ENCODE measurements around the gene SDHA. TPM values are rescaled to one million over a fixed set of nuclear protein-coding genes. Genes with fewer than 3 reads are reported as not detected.

SDHA gene
- total and polyA plus RNA-seq, 2 of the 13 experiments (the other 11 are each of a cell fraction or from before 2014, with no cell fraction given), result 185 to 240 TPM

GRCh38 chr5:188488-189481 lies 29.3 kb upstream of the SDHA start (continued):
- TF ChIP-seq ATF7-NPFF (CRISPR knock-in tag; IDR thresholded peaks at IDR 0.05; ENCODE audit: low read depth) (no peak), ZNF792 (CRISPR knock-in tag; IDR thresholded peaks at IDR 0.05) (no peak), NFKBIZ (CRISPR knock-in tag; IDR thresholded peaks at IDR 0.05) (no peak), POGK (CRISPR knock-in tag; conservative IDR thresholded peaks at IDR 0.05) (0 out of 2 replicates have a peak, but pooled peaks have one; percentile 31), MEIS2 (CRISPR knock-in tag; IDR thresholded peaks at IDR 0.05) (no peak), KLF13 (CRISPR knock-in tag; IDR thresholded peaks at IDR 0.05) (no peak), ATRX (CRISPR knock-in tag; IDR thresholded peaks at IDR 0.05; ENCODE audit: borderline replicate concordance) (no peak), ZFX (CRISPR knock-in tag; IDR thresholded peaks at IDR 0.05; ENCODE audit: low read depth) (peak; percentile 80), USF2 (IDR thresholded peaks at IDR 0.05; ENCODE audit: low read depth, low read length) (no peak), USF2 (CRISPR knock-in tag; IDR thresholded peaks at IDR 0.05; ENCODE audit: borderline replicate concordance) (no peak), ZNF3 (CRISPR knock-in tag; IDR thresholded peaks at IDR 0.05) (no peak), ZBTB46 (CRISPR knock-in tag; IDR thresholded peaks at IDR 0.05; ENCODE audit: borderline replicate concordance) (no peak), RFXANK (CRISPR knock-in tag; IDR thresholded peaks at IDR 0.05) (no peak), CC2D1A (CRISPR knock-in tag; IDR thresholded peaks at IDR 0.05) (no peak), ETV5 (CRISPR knock-in tag; IDR thresholded peaks at IDR 0.05; ENCODE audit: borderline replicate concordance) (peak; percentile 36; the same call in 1 of the 2 replicates), BRD4 (CRISPR knock-in tag; IDR thresholded peaks at IDR 0.05) (no peak), NPAS2 (CRISPR knock-in tag; IDR thresholded peaks at IDR 0.05; ENCODE audit: borderline replicate concordance) (no peak), MYNN (CRISPR knock-in tag; IDR thresholded peaks at IDR 0.05; ENCODE audit: low read depth) (no peak), ZNF75D (CRISPR knock-in tag; IDR thresholded peaks at IDR 0.05; ENCODE audit: borderline replicate concordance) (no peak), ZNF501 (CRISPR knock-in tag; IDR thresholded peaks at IDR 0.05) (peak; percentile 81), GZF1 (CRISPR knock-in tag; IDR thresholded peaks at IDR 0.05) (no peak), HNRNPK (IDR thresholded peaks at IDR 0.05; ENCODE audit: low read depth, low read length, poor library complexity, severe bottlenecking) (no peak)
